ENCODE results near the gene UXS1. TPM values are rescaled to one million over a fixed set of nuclear protein-coding genes. Genes with fewer than 3 reads are reported as not detected.
A peak's percentile ranks its signal among the peaks of the same experiment; 100 is the strongest.
"Not testable (repeated sequence)": the region's sequence is repeated elsewhere in the genome, so short reads cannot be mapped to it uniquely, and the experiment has no call there.

UXS1 gene
- total RNA-seq, 1 experiment from 2014 or later: 31.2 TPM

GRCh38 chr2:106139238-106139935, 54.7 kb downstream of the UXS1 start:
- peaks cover 6% of the 10 kb centered on the region for H3K4me1 Mint-ChIP-seq (ENCODE audit: insufficient read depth, unreplicated experiment)
- CTCF ChIA-PET: interaction anchor here (0.7 kb wide), 1 partner anchor 9 kb away, joined by 3 read pairs; no protein-coding TSS in a partner anchor
- BruUV-seq (replicated peaks): no TSS peak

GRCh38 chr2:106138543-106139237, 55.4 kb downstream of the UXS1 start:
- no peak for DNase-seq (ENCODE audit: unreplicated experiment)
- BruUV-seq (replicated peaks): no TSS peak
- Mint-ChIP-seq H3K9me3 (ENCODE audit: unreplicated experiment) (no peaks in the 10 kb centered on the region), H3K36me3 (ENCODE audit: insufficient read depth, unreplicated experiment) (peaks cover 7% of the 10 kb centered on the region), H3K27me3 (ENCODE audit: insufficient read depth, unreplicated experiment) (no peaks in the 10 kb centered on the region), H3K4me3 (ENCODE audit: unreplicated experiment) (no peak overlapping the region), H3K4me1 (ENCODE audit: insufficient read depth, unreplicated experiment) (peaks cover 6% of the 10 kb centered on the region), H3K27ac (ENCODE audit: low read depth, unreplicated experiment) (peak overlapping the region; percentile 28)
- ChIA-PET CTCF (interaction anchor here (0.7 to 1.2 kb wide), 2 partner anchors 8 to 406 kb away, joined by 3 read pairs; no protein-coding TSS in a partner anchor), POLR2A (no interaction called here)
- no peak for TF ChIP-seq CTCF (IDR thresholded peaks at IDR 0.05; ENCODE audit: unreplicated experiment)
- intact Hi-C loops (cut with micrococcal nuclease): no loop called here

More at GRCh38 chr2:106139238-106139935, 54.7 kb downstream of the UXS1 start:
- POLR2A ChIA-PET: no interaction called here
- TF ChIP-seq CTCF (IDR thresholded peaks at IDR 0.05; ENCODE audit: unreplicated experiment): no peak
- DNase-seq (ENCODE audit: unreplicated experiment): no peak
- intact Hi-C loops (cut with micrococcal nuclease): no loop called here
- no peak overlapping the region for H3K4me3 Mint-ChIP-seq (ENCODE audit: unreplicated experiment)
- peak overlapping the region; percentile 28 for H3K27ac Mint-ChIP-seq (ENCODE audit: low read depth, unreplicated experiment)
- H3K27me3 Mint-ChIP-seq (ENCODE audit: insufficient read depth, unreplicated experiment): no peaks in the 10 kb centered on the region
- peaks cover 7% of the 10 kb centered on the region for H3K36me3 Mint-ChIP-seq (ENCODE audit: insufficient read depth, unreplicated experiment)
- no peaks in the 10 kb centered on the region for H3K9me3 Mint-ChIP-seq (ENCODE audit: unreplicated experiment)

GRCh38 chr2:106137731-106138521, 56.2 kb downstream of the UXS1 start:
- ChIA-PET CTCF (interaction anchor here (1.2 kb wide), 1 partner anchor 407 kb away, joined by 3 read pairs; no protein-coding TSS in a partner anchor), POLR2A (no interaction called here)
- no peak overlapping the region for H3K4me3 Mint-ChIP-seq (ENCODE audit: unreplicated experiment)
- H3K27ac Mint-ChIP-seq (ENCODE audit: low read depth, unreplicated experiment): no peak overlapping the region
- peaks cover 6% of the 10 kb centered on the region for H3K4me1 Mint-ChIP-seq (ENCODE audit: insufficient read depth, unreplicated experiment)
- no peak for DNase-seq (ENCODE audit: unreplicated experiment)
- intact Hi-C loops (cut with micrococcal nuclease): no loop called here
- no peaks in the 10 kb centered on the region for H3K27me3 Mint-ChIP-seq (ENCODE audit: insufficient read depth, unreplicated experiment)
- H3K9me3 Mint-ChIP-seq (ENCODE audit: unreplicated experiment): no peaks in the 10 kb centered on the region
- no peak for TF ChIP-seq CTCF (IDR thresholded peaks at IDR 0.05; ENCODE audit: unreplicated experiment)
- BruUV-seq (replicated peaks): no TSS peak
- H3K36me3 Mint-ChIP-seq (ENCODE audit: insufficient read depth, unreplicated experiment): peaks cover 7% of the 10 kb centered on the region

- ChIA-PET CTCF (interaction anchor here (0.6 kb wide), 1 partner anchor 8 kb away, joined by 3 read pairs; no protein-coding TSS in a partner anchor), POLR2A (interaction anchor here (1.4 kb wide), 1 partner anchor 62 kb away, joined by 9 read pairs; no protein-coding TSS in a partner anchor)
- H3K36me3 Mint-ChIP-seq (ENCODE audit: insufficient read depth, unreplicated experiment); intact Hi-C loops (cut with micrococcal nuclease); DNase-seq (ENCODE audit: unreplicated experiment); H3K27me3 Mint-ChIP-seq (ENCODE audit: insufficient read depth, unreplicated experiment); H3K4me3 Mint-ChIP-seq (ENCODE audit: unreplicated experiment); H3K9me3 Mint-ChIP-seq (ENCODE audit: unreplicated experiment); H3K4me1 Mint-ChIP-seq (ENCODE audit: insufficient read depth, unreplicated experiment); BruUV-seq (replicated peaks); H3K27ac Mint-ChIP-seq (ENCODE audit: low read depth, unreplicated experiment): not testable (repeated sequence)
Measured at GRCh38 chr2:106131192-106131591, 62.9 kb downstream of the UXS1 start.

Data from MCF 10A (cell line).